ENCODE results near the gene WDR59.
"Not testable (repeated sequence)": the region's sequence is repeated elsewhere in the genome, so short reads cannot be mapped to it uniquely, and the experiment has no call there.

WDR59 gene

DNA sequence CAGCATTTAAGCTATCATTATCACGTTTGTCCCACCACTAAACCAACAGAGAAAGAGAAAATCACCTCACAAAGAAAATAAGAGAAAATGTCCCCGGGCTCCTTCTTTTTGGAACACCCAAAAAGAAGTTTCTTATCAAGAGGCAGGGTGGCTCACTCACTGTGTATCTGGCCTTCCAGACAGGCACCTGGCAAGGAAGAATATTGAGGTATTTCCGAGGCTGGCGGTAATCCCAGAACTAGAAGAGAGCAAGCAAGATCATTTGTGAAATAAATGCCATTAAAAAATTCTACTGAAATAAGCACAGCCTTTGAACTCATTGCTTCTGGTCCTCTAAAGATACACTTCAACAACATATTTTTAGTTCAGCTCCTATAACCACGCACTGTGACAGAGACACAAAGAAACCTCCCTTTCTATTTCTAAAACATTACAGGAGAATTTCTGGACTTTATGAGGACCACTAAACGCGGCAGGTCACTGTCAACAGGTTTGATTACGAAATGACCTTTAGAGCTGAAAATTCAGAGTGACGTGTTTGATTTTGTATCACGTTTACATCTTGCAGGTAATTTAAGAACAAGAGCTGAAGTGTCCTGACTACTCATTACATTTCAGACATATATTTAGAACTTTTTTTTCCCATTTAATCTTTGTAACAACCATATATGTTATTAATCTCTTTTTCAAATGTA is 61.0 kb downstream of the WDR59 start:
- no peak for DNase-seq (ENCODE audit: extremely low spot score)
- ChIA-PET CTCF (no interaction called here), POLR2A (interaction anchor here (1.3 kb wide), 1 partner anchor 61 kb away, joined by 3 read pairs; the partner anchor contains the start of gene WDR59)
- TF ChIP-seq TARDBP (IDR thresholded peaks at IDR 0.05): no peak
- TF ChIP-seq ARNT (IDR thresholded peaks at IDR 0.05): no peak
- TF ChIP-seq ELF4 (IDR thresholded peaks at IDR 0.05): no peak
- no peak for TF ChIP-seq FOXK2 (IDR thresholded peaks at IDR 0.05)
- TF ChIP-seq FOXA1 (IDR thresholded peaks at IDR 0.05): no peak
- TF ChIP-seq NFRKB (IDR thresholded peaks at IDR 0.05): no peak
- no peak for TF ChIP-seq SP1 (IDR thresholded peaks at IDR 0.05)
- no peak for TF ChIP-seq SUZ12 (IDR thresholded peaks at IDR 0.05)
- no peak for TF ChIP-seq ZNF384 (IDR thresholded peaks at IDR 0.05)
- TF ChIP-seq L3MBTL2 (conservative IDR thresholded peaks at IDR 0.05): no peak
- TF ChIP-seq, protein P1, sequence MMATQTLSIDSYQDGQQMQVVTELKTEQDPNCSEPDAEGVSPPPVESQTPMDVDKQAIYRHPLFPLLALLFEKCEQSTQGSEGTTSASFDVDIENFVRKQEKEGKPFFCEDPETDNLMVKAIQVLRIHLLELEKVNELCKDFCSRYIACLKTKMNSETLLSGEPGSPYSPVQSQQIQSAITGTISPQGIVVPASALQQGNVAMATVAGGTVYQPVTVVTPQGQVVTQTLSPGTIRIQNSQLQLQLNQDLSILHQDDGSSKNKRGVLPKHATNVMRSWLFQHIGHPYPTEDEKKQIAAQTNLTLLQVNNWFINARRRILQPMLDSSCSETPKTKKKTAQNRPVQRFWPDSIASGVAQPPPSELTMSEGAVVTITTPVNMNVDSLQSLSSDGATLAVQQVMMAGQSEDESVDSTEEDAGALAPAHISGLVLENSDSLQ (IDR thresholded peaks at IDR 0.05): no peak

DNA sequence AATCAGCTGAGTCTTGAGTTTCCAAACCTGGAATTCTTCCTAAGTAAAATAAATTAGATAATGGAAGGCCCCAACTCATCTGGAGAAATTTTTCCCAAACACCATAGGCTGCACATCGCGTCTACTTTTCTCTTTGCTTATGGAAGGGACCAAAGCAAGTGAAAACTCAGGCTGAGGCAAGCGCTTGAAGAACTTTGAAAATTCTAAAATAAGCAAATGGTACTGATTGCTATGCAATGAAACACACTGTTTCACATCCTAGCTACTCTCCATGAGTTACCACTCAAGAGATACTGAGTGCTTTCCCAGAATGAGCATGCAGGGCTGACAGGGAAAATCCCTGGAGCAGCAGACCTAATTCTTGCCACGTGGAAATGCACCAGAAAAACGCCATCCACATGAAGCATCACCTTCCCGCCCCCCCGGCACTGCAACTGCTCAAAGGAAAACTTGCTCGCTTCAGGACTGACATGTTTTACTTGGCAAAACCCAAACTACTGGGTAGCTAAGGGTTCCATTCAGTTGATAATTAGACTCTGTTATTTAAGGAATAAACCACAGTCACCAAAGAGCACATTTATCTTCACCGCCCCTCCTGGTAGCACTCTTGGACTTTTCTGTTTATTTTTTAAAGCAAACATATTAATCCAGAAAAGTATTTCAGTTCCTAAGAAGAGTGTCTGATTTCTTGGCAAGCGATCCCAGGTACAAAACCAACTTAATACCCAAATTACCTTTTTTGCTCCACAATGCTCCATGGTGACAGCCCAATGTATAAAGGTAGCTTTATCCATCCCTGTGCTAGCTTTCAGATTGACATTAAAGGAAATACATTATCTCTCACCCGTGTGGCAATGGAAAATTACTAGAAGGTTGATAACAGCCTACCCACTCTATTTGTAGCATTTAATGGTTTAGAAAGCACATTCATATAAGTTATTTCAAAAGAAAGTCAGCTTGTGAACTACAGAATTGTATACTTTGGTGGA is 62.5 kb downstream of the WDR59 start:
- ChIA-PET POLR2A (interaction anchor here (1.3 kb wide), 1 partner anchor 63 kb away, joined by 3 read pairs; the partner anchor contains the start of gene WDR59), CTCF (no interaction called here)
- no peak for TF ChIP-seq ELF4 (IDR thresholded peaks at IDR 0.05)
- no peak for TF ChIP-seq SUZ12 (IDR thresholded peaks at IDR 0.05)
- no peak for TF ChIP-seq FOXA1 (IDR thresholded peaks at IDR 0.05)
- TF ChIP-seq, protein P1 (IDR thresholded peaks at IDR 0.05): no peak
- no peak for TF ChIP-seq FOXM1 (IDR thresholded peaks at IDR 0.05; ENCODE audit: borderline replicate concordance)
- TF ChIP-seq ZNF384 (IDR thresholded peaks at IDR 0.05): no peak
- TF ChIP-seq NFRKB (IDR thresholded peaks at IDR 0.05): no peak
- no peak for TF ChIP-seq SP1 (IDR thresholded peaks at IDR 0.05)
- no peak for TF ChIP-seq ARNT (IDR thresholded peaks at IDR 0.05)
- no peak for DNase-seq (ENCODE audit: extremely low spot score)

DNA sequence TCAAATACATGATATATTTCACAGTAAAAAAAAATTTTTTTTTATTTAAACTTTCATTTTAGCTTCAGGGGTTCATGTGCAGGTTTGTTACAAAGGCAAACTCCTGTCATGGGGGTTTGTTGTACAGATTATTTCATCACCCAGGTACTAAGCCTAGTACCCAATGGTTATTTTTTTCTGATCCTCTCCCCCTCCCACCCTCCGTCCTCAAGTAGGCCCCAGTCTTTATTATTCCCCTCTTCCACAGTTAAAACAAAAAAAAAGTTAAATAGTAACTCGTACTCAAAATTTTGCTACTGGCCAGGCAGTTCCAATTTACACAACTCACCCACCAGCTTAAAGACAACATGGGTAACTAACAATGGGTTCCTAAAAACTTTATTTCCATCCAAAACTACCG is 63.9 kb downstream of the WDR59 start:
- TF ChIP-seq TARDBP (IDR thresholded peaks at IDR 0.05) (no peak), FOXA1 (IDR thresholded peaks at IDR 0.05) (no peak), SUZ12 (IDR thresholded peaks at IDR 0.05) (no peak), BHLHE40 (IDR thresholded peaks at IDR 0.05; ENCODE audit: borderline replicate concordance) (no peak), FOXK2 (IDR thresholded peaks at IDR 0.05) (no peak), ZNF384 (IDR thresholded peaks at IDR 0.05) (no peak), SP1 (IDR thresholded peaks at IDR 0.05) (no peak), ARNT (IDR thresholded peaks at IDR 0.05) (no peak), ELF4 (IDR thresholded peaks at IDR 0.05) (no peak), NFRKB (IDR thresholded peaks at IDR 0.05) (no peak), LEF1 (IDR thresholded peaks at IDR 0.05; ENCODE audit: borderline replicate concordance) (no peak), L3MBTL2 (conservative IDR thresholded peaks at IDR 0.05) (no peak), HDGF (IDR thresholded peaks at IDR 0.05; ENCODE audit: borderline replicate concordance) (no peak), FOXM1 (IDR thresholded peaks at IDR 0.05; ENCODE audit: borderline replicate concordance) (no peak), CTBP1 (IDR thresholded peaks at IDR 0.05; ENCODE audit: borderline replicate concordance) (no peak)
- TF ChIP-seq, protein P1 (IDR thresholded peaks at IDR 0.05): no peak
- CTCF ChIA-PET: no interaction called here
- POLR2A ChIA-PET: interaction anchor here (0.6 kb wide), 1 partner anchor 76 kb away, joined by 3 read pairs; no protein-coding TSS in a partner anchor
- no peak for DNase-seq (ENCODE audit: extremely low spot score)

DNA sequence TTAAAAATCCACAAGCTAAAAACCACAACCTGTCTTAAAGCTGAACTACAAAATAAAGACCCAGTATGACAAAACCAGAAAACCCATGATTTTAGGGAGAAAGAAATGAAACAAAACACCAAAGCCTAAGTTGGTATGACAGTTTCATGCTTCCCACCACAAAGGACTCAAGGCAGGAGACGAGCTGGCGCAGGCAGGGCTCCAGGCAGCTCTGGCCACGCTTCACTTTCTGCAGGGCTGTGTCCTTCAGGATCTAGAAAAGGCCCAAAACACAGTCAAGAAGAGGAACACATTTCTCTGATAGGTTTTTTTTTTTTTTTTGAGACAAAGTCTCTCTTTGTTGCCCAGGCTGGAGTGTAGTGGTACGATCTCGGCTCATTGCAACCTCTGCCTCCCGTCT is 75.3 kb downstream of the WDR59 start:
- CTCF ChIA-PET: no interaction called here
- DNase-seq (ENCODE audit: extremely low spot score): no peak
- POLR2A ChIA-PET: no interaction called here
- TF ChIP-seq LEF1 (IDR thresholded peaks at IDR 0.05; ENCODE audit: borderline replicate concordance) (no peak), BHLHE40 (IDR thresholded peaks at IDR 0.05; ENCODE audit: borderline replicate concordance) (no peak), NFRKB (IDR thresholded peaks at IDR 0.05) (no peak), TARDBP (IDR thresholded peaks at IDR 0.05) (no peak), SP1 (IDR thresholded peaks at IDR 0.05) (no peak), FOXM1 (IDR thresholded peaks at IDR 0.05; ENCODE audit: borderline replicate concordance) (no peak), ARNT (IDR thresholded peaks at IDR 0.05) (no peak), CTBP1 (IDR thresholded peaks at IDR 0.05; ENCODE audit: borderline replicate concordance) (no peak)
- TF ChIP-seq, protein P1 (IDR thresholded peaks at IDR 0.05): no peak

DNA sequence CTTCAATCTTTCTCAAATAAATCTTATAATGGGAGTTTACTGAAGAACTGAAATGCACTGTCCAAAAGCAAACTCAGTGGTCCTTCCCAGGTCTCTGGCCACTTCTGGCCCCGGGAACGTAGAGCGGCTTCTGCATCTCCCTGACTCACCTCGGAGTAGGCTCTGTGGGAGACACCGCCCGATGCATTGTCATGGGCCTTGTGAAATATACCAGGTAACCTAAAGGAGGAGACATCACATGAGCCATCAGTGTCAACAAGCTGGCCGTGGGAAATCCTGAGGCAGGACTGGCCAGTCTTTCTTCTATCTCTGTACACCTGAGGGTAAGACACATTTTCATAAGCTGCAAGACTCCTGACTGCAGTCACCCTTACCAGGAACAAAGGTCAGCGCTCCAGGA is 76.2 kb downstream of the WDR59 start:
- CTCF ChIA-PET; DNase-seq (ENCODE audit: extremely low spot score); POLR2A ChIA-PET: not testable (repeated sequence)
